Ovary (tissue), 9 donors: ENCODE measurements around the gene GALC. TPM values are rescaled to one million over a fixed set of nuclear protein-coding genes. Genes with fewer than 3 reads are reported as not detected.

Experiments used
- DNase-seq, 5 donors: peaks; one replicate each; pipeline ENCODE4 v3.0.0-alpha.2; 2019 to 2020
- H3K27ac ChIP-seq, 2 donors: fragments of 200-600 bp; one replicate each; pipeline versions ENCODE4 v1.5.1 to v1.8.0; 2019 to 2022
- H3K27me3 ChIP-seq: fragments of 200-600 bp; one replicate; pipeline ENCODE4 v1.8.0; 2022
- H3K36me3 ChIP-seq: fragments of 200-600 bp; sonication (generic); one replicate; pipeline ENCODE4 v1.5.1; 2019
- H3K4me1 ChIP-seq: one replicate; pipeline ENCODE4 v1.8.1; 2013; ENCODE audit warnings: mild to moderate bottlenecking, moderate library complexity; ENCODE audit not compliant: insufficient read depth
- H3K4me3 ChIP-seq: fragments of 200-600 bp; sonication (generic); one replicate; pipeline ENCODE4 v1.5.1; 2017
- H3K9me3 ChIP-seq, 2 donors: fragments of 200-600 bp in 1 of 2; sonication (generic) in 1 of 2; one replicate each; pipeline versions ENCODE4 v1.5.1 to v1.8.1; 2013 to 2019; ENCODE audit warnings: mild to moderate bottlenecking in 1 of 2, moderate library complexity in 1 of 2
- CTCF ChIP-seq, 3 donors: fragments of 450-650 bp in 2 of 3; fragments of 200-600 bp in 1 of 3; IDR thresholded peaks; one replicate each; pipeline versions ENCODE4 v1.5.1 to v1.8.0; 2016 to 2022; ENCODE audit warnings: antibody characterized with exemption in 3 of 3, mild to moderate bottlenecking in 1 of 3
- EP300 ChIP-seq: sonication (generic); formaldehyde crosslinking; IDR thresholded peaks from one replicate; pipeline ENCODE4 v1.6.1; 2017; ENCODE audit warnings: antibody characterized with exemption
- POLR2A ChIP-seq: fragments of 450-650 bp; IDR thresholded peaks from one replicate; pipeline ENCODE4 v1.6.1; 2017; ENCODE audit warnings: antibody characterized with exemption, mild to moderate bottlenecking, moderate library complexity
- WGBS, 3 donors: extraction: QIAGEN DNeasy Blood & Tissue Kit in 1 of 3; methylation state at CpG; one replicate each; pipeline versions ENCODE4 v1.1.5 to v1.1.7; 2013 to 2017; 5-methylcytosine and 5-hydroxymethylcytosine counted together
- intact Hi-C, 4 donors: fragments of 100-400 bp; cut with DNase I; formaldehyde crosslinking; loops; one replicate each; pipeline versions ENCODE4 v1.11.0 to v1.15.1; 2022 to 2023
- polyA plus RNA-seq, 2 donors: library from polyadenylated mRNA; stranded (reverse); fragments of 200-250 nt in 1 of 2; fragments of 350-450 nt in 1 of 2; fragmentation: Illumina TruSeq in 1 of 2; extraction: RNeasy Lipid Tissue Mini Kit (QIAGEN cat#74804) in 1 of 2; gene quantifications; one replicate each; pipeline ENCODE4 v1.2.3, GENCODE V29; 2013 to 2014
- total RNA-seq, 7 donors: library from RNA; depleted of rRNA in 2 of 7; stranded (reverse); fragments of >200 nt in 2 of 7; fragmentation: NEBNext Ultra II Directional in 3 of 7; extraction: Animal tissue kit (Norgen Biotek cat#: 25700) in 3 of 7; gene quantifications; one replicate each; pipeline versions ENCODE4 v1.1.0 to v1.2.4, GENCODE V29; 2016 to 2023
- donor health status: DM: no; HTN: no; CAD: no; lungs with moderate emphysema.
- donor health status: DM: no; HTN: no; CAD: no.
- donor health status: Bipolar disorder and iron deficiency.
- donor health status: DM: yes; HTN: yes; CAD: no.
- donor health status: DM: no; HTN: no; CAD: no.
- donor health status: DM: yes; HTN: yes; CAD: no.

Gene GALC
- total and polyA plus RNA-seq, 9 donors = 12.4 to 63.4 (median 22.7) TPM

GRCh38 chr14:87896393-87897380 lies 96.3 kb downstream of the GALC start:
- Histone ChIP-seq H3K4me1 (no peaks in the 10 kb centered on the region), H3K36me3 (no peaks in the 10 kb centered on the region), H3K4me3 (no peak overlapping the region), H3K27me3 (no peaks in the 10 kb centered on the region), H3K9me3 (no peaks in the 10 kb centered on the region), H3K27ac (no peak overlapping the region)
- intact Hi-C loops = no loop called here
- TF ChIP-seq CTCF (IDR thresholded peaks at IDR 0.05) = peak in 2 of 3 donors; percentile 36 to 38
- TF ChIP-seq POLR2A = no peak
- 71 to 73% (median 72%) methylated on average over 9 of the region's 9 CpGs for WGBS, 3 donors
- DNase-seq = no peak

- Histone ChIP-seq H3K4me1 (no peaks in the 10 kb centered on the region), H3K36me3 (no peaks in the 10 kb centered on the region), H3K27ac (no peak overlapping the region), H3K9me3 (no peaks in the 10 kb centered on the region), H3K27me3 (no peaks in the 10 kb centered on the region), H3K4me3 (no peak overlapping the region)
- TF ChIP-seq CTCF (IDR thresholded peaks at IDR 0.05) = no peak
- WGBS, 3 donors = 71 to 77% (median 72%) methylated on average over 6 of the region's 6 CpGs
- DNase-seq = no peak
- intact Hi-C loops = no loop called here
Observed at GRCh38 chr14:87894920-87895319, 98.1 kb downstream of the GALC start.

GRCh38 chr14:87892763-87893162 lies 100.2 kb downstream of the GALC start:
- Histone ChIP-seq H3K27ac (no peak overlapping the region), H3K4me3 (no peak overlapping the region), H3K36me3 (no peaks in the 10 kb centered on the region), H3K27me3 (no peaks in the 10 kb centered on the region), H3K4me1 (no peaks in the 10 kb centered on the region), H3K9me3 (no peaks in the 10 kb centered on the region)
- WGBS, 3 donors = 94 to 95% (median 95%) methylated on average over 2 of the region's 2 CpGs
- no peak for DNase-seq
- intact Hi-C loops = no loop called here
- TF ChIP-seq CTCF (IDR thresholded peaks at IDR 0.05) (no peak), POLR2A (no peak), EP300 (no peak)

- 71 to 77% (median 75%) methylated on average over 20 of the region's 20 CpGs for WGBS, 3 donors
- intact Hi-C loops = no loop called here
- no peaks in the 10 kb centered on the region for H3K27me3 ChIP-seq
- H3K27ac ChIP-seq = peak overlapping the region in 1 of 2 donors; percentile 42
- DNase-seq = peak in 1 of 5 donors; percentile 34
- no peak overlapping the region for H3K4me3 ChIP-seq
- no peaks in the 10 kb centered on the region for H3K4me1 ChIP-seq
- TF ChIP-seq EP300 (no peak), POLR2A (no peak), CTCF (IDR thresholded peaks at IDR 0.05) (no peak)
- H3K9me3 ChIP-seq = no peaks in the 10 kb centered on the region
- H3K36me3 ChIP-seq = no peaks in the 10 kb centered on the region
Observed at GRCh38 chr14:87888136-87888999, 104.6 kb downstream of the GALC start.
